LNCAP (cell line): ENCODE data around the gene UQCRQ.

Experiments used
- TF ChIP-seq, protein P1 (sequence below): fragments of 450-650 bp; IDR thresholded peaks from 2 replicates; pipeline ENCODE4 v1.5.1; 2017; ENCODE audit warnings: mild to moderate bottlenecking

UQCRQ gene

GRCh38 chr5:132866342-132867045 lies at the start of gene UQCRQ, which contains the start of gene GDF9:
UQCRQ (plus strand) TSS chr5:132866642; CDS start chr5:132866882, 240 bp downstream.
GDF9 (minus strand) TSS chr5:132866469; CDS start chr5:132864533, 1,936 bp downstream.
- TF ChIP-seq, protein P1, sequence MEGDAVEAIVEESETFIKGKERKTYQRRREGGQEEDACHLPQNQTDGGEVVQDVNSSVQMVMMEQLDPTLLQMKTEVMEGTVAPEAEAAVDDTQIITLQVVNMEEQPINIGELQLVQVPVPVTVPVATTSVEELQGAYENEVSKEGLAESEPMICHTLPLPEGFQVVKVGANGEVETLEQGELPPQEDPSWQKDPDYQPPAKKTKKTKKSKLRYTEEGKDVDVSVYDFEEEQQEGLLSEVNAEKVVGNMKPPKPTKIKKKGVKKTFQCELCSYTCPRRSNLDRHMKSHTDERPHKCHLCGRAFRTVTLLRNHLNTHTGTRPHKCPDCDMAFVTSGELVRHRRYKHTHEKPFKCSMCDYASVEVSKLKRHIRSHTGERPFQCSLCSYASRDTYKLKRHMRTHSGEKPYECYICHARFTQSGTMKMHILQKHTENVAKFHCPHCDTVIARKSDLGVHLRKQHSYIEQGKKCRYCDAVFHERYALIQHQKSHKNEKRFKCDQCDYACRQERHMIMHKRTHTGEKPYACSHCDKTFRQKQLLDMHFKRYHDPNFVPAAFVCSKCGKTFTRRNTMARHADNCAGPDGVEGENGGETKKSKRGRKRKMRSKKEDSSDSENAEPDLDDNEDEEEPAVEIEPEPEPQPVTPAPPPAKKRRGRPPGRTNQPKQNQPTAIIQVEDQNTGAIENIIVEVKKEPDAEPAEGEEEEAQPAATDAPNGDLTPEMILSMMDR = peak; percentile 45; the same call in 1 of the 2 replicates

- TF ChIP-seq, protein P1 = no peak
Observed at GRCh38 chr5:132817011-132817410, 49.4 kb upstream of the UQCRQ start.

- TF ChIP-seq, protein P1 = no peak
Observed at GRCh38 chr5:132819468-132819867, 47.0 kb upstream of the UQCRQ start.

DNA sequence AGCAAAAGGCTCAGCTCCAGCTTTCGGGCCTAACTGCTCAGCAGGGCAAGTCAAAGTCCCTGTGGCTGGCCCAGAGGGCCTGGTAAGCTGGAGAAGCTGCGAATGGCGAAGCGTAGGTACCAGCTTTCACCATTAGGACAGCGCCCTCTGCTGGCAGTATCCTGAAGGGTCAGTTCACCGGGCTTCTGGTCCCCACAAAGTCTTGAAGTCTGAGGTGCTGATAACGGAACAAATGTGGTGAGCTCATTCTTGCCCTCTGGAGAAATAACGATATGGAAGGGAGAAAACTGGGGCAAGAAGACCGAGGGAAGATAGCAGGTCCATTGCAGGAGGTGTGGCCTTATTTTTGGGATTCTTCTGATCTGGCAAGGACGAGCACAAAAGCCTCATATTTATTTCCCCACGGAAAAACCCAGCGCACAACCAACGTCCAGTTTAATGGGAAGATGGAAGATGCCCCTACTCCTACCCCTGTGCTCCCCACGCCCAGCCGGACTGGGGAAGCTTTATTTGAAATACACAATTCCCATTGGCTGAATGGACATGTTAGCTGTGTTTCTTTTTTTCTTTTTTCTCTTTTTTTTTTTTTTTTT lies 46.2 kb upstream of the UQCRQ start:
- TF ChIP-seq, protein P1 = peak; percentile 89

DNA sequence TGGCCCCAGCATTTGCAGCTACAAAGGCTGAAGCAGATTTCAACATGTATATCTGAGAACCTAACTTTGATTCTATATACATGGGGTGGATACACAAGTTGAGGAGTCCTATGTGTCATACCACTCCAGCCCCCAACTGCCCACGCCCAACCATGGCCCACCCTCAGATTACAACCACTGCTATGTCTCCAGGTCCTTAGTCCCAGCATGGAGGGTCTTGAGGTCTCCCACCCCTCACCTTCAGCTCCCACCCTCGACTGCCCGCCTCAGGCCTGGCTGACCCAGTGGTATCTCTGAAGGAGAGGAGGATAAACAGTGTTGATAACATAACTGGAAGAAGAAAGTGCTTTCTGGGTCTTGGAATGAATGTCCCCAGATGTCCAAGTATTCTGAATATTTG lies 45.1 kb upstream of the UQCRQ start:
- TF ChIP-seq, protein P1 = no peak

DNA sequence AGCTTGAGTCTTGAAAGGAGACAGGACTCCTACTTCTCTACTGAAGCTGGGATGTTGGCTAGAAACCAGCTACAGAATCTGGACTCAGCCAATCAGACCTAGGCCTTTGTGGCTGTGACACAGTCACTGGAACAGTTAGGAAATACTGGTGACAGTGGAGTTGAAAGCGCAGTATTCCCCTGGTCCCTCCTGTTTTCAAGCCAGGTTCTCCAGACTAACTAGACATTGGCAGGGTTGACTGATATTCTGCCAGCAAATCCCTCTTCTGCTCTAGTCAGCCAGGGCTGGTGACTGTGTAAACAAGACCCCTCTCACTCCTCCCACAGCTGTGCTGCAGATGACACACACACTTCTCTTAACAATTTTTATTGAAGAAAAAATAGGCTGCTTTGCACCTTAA lies 44.7 kb upstream of the UQCRQ start:
- TF ChIP-seq, protein P1 = no peak

GRCh38 chr5:132822650-132823480 lies 43.6 kb upstream of the UQCRQ start:
- TF ChIP-seq, protein P1 = no peak
